NCI-H146 treated with DMSO at 0.1 percent for 48 hours (cell line): ENCODE results near the gene ZSWIM7.
"Not testable (repeated sequence)": the region's sequence is repeated elsewhere in the genome, so short reads cannot be mapped to it uniquely, and the experiment has no call there.

Experiments
- DNase-seq: peaks from one replicate; lab custom pipeline; 2025; ENCODE audit not compliant: unreplicated experiment; lab: John Stamatoyannopoulos, UW

The ZSWIM7 gene

GRCh38 chr17:15999974-16000827, 697 bp upstream of the ZSWIM7 start:
- DNase-seq: peak; percentile 33

GRCh38 chr17:15998031-15998562, 1.4 kb downstream of the ZSWIM7 start:
- no peak for DNase-seq

GRCh38 chr17:15996322-15996721, 3.2 kb downstream of the ZSWIM7 start:
- no peak for DNase-seq

DNA sequence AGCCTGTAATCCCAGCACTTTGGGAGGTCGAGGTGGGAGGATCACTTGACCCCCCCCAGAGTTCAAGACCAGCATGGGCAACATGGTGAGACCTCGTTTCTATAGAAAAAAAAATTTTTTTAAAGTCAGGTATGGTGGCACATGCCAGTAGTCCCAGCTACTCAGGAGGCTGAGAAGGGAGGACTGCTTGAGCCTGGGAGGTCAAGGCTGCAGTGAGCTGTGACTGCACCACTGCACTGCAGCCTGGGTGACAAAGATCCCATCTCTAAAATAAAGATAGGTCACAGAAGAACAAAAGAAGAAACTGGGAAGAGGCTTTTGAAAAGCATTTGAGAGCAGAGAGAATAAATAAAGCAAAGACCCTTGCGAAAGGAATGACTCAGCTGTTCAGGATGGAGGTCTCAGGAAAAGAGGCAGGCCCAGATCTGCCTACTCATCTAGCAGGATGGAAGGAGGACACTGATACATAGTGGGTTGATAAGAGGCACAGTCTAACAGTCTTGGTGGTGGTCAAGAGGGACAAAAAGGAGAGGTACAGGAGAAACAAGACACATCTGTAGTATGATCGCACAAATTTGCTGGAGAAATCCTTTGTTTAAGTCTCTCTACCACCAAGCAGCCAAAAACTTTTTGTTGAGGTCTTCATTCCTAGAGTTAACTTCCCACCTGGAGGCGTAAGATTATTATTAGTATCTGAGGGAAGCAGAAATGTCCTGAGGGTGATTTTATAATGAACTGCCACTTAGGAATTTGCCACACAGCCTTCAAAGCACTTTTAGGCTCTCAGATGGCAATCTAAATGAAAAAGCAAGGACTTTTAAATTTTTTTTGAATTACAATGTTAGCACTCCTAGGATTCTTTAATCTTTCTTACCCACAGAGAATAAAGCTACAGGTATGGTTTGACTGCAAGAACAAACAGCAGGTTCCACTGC, 17.6 kb downstream of the ZSWIM7 start:
- no peak for DNase-seq

GRCh38 chr17:15981208-15981607, 18.3 kb downstream of the ZSWIM7 start:
- DNase-seq: no peak

DNA sequence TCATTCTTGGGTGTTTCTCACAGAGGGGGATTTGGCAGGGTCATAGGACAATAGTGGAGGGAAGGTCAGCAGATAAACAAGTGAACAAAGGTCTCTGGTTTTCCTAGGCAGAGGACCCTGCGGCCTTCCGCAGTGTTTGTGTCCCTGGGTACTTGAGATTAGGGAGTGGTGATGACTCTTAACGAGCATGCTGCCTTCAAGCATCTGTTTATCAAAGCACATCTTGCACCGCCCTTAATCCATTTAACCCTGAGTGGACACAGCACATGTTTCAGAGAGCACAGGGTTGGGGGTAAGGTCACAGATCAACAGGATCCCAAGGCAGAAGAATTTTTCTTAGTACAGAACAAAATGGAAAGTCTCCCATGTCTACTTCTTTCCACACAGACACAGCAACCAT, 20.5 kb downstream of the ZSWIM7 start:
- not testable (repeated sequence) for DNase-seq

DNA sequence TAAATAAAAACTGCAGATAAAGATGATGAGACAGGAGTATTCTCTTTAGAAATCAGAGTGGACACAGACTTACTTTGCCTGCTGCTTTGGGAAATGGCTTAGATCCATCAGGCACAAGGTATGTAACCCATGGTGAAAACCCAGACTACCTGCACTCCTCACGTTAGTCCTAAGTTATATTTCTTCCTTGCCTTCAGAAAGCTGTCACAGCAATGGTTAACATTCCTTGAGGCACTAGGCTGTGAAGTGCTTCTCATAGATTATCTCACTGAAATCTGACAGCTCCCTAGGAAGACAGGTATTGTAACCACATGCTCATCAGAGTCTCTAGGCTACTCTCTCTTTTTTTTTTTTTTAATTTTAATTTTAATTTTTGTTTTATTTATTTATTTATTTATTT, 20.9 kb downstream of the ZSWIM7 start:
- DNase-seq: no peak

DNA sequence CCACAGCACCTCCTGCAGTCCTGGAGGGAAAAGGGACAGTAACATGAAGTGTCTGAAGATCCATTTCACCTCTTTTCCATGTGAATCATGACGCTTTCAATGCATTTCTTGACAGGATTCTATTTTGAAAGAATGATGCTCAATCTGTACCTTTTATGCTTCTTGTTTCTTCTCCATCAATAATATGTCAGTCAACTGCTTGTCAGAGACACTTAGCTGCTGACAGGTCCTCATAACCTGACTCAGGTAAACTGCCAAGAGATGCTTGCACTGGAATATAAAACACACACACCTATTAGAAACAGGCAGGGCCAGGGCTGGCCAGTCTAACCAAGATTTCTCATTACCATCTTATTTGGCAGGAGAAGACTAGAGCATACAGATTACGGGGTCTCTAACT, 21.6 kb downstream of the ZSWIM7 start:
- no peak for DNase-seq

DNA sequence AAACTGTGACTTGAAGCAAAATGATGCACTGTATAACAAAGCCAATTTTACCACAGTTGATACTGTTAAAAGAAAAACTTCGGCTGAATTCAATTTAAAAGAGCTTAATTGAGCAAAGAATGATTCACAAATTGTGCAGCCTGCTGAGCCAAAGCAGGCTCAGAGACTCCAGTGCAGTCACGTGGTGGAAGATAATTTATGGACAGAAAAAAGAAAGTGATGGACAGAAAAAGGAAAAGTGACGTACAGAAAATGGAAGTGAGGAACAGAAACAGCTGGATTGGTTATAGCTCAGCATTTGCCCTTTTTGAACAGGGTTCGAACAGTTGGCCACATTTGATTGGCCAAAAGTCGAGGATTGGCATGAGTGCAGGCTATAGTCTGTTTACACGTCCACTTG, 25.7 kb downstream of the ZSWIM7 start:
- no peak for DNase-seq

GRCh38 chr17:15973016-15973415, 26.5 kb downstream of the ZSWIM7 start:
- no peak for DNase-seq

DNA sequence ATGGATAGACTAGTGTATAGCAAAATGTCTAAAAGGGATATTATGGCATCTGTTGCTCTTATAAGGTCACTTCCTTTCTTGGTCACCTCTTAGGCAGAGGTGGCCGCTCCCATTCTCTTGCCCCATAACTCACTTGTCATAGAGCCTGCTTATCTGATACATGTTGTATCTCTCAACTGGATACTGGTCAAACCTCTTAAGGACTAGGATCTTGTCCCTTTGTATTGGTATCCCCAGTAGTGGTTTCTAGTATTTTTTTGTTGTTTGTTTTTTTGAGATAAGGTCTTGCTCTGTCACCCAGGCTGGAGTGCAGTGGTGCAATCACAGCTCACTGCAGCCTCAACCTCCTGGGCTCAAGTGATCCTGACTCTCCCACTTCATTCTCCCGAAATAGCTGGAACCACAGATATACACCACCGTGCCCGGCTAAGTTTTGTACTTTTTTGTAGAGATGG, 27.0 kb downstream of the ZSWIM7 start:
- no peak for DNase-seq

- DNase-seq: no peak
Observed at GRCh38 chr17:15971882-15972281, 27.6 kb downstream of the ZSWIM7 start.

- DNase-seq: no peak
Observed at GRCh38 chr17:15971098-15971678, 28.3 kb downstream of the ZSWIM7 start.

DNA sequence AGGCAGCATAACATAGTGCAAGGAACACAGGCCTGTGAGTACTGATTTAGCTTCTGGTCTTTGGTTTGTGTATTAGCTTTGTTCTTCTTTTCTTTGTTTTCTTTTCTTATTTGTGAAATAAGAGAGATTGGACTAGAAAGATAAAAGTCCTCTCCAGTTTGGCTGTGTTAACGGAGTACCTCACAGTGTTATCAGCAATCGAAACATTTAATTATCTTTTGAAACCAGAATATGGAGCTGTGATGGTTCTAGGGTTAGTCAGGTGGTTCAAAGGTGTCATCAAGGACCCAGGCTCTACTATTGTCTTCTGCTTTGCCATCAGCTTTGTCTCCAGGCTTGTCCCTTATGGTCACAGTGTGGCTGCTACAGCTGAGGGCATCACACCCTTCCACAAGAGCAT, 29.0 kb downstream of the ZSWIM7 start:
- DNase-seq: no peak

GRCh38 chr17:15969463-15969862, 30.0 kb downstream of the ZSWIM7 start:
- DNase-seq: no peak

- no peak for DNase-seq
Observed at GRCh38 chr17:15967706-15968399, 31.7 kb downstream of the ZSWIM7 start.

DNA sequence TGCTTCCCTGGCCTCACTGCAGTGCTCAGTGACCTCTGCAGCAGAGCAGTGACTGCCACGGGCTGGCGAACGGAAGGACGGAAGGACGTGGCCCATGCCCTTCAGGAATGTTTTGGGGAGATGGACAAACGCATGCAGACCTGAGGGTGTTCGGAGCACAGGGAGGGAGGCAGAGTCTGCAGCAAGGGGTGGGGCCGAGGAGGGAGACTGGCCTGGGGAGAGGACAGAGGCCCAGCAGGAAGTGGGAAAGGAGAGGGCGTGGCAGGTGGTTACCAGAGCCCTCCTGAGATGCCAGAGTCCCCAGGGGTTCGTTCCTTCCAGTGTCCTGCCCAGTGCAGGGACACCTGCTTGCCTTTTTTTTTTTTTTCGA, 32.6 kb downstream of the ZSWIM7 start:
- DNase-seq: peak; percentile 14

DNA sequence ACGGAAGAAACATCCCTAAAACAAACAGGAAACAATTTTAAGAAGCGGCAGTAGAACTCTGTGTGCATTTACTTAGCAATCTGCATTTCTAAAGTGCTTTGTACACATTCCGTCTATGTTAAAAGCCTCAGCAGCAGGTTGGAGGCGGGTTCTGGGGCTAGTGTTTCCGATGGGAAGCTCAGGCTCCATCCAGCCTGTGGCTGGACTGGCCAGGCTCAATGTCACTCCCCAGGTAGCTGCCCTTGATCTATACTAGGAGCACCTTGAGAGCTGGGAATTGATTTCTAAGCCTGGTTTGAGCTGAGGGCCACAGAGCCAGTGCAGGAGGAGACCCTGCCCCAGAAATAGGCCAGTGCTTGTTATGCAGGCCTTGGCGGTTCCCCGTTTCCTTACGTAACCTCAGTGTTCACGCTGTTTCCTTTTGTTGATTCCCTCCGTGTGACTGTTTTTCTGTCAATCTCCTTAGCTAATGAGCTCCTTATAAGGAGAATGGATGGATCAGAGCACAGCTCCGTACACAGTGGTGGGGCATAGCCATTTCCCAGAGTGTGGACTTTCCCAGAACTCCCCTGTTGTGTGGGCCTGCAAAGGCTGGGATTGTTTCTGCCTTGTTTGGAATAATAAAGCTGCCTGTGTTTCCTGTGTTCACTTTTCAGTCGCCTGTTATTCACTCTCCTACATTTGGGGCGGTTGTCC, 33.2 kb downstream of the ZSWIM7 start:
- peak; percentile 62 for DNase-seq

- no peak for DNase-seq
Observed at GRCh38 chr17:15965528-15965927, 34.0 kb downstream of the ZSWIM7 start.

- no peak for DNase-seq
Observed at GRCh38 chr17:15963670-15964110, 35.8 kb downstream of the ZSWIM7 start.
